Activated CD4-positive, alpha-beta T cell treated with anti-CD3 and anti-CD28 coated beads, Interleukin-2, amount 50 U/mL, for 1 hour (primary cell): ENCODE results near the gene IKBKG.
"Not testable (repeated sequence)": the region's sequence is repeated elsewhere in the genome, so short reads cannot be mapped to it uniquely, and the experiment has no call there.

Experiments used
- DNase-seq: peaks from one replicate; pipeline ENCODE4 v3.0.0-alpha.2; 2020

The IKBKG gene

GRCh38 chrX:154607976-154608375, 60.6 kb downstream of the IKBKG start:
- DNase-seq: not testable (repeated sequence)

DNA sequence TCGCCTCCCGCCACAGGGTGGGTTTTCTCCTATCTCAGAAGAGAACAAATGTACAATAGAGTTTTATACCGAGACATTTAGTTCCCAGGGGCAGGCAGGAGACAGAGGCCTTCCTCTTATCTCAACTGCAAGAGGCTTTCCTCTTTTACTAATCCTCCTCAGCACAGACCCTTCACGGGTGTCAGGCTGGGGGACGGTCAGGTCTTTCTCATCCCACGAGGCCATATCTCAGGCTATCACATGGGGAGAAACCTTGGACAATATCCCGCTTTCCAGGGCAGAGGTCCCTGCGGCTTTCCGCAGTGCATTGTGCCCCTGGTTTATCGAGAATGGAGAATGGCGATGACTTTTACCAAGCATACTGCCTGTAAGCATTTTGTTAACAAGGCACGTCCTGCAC, 61.4 kb downstream of the IKBKG start:
- DNase-seq: not testable (repeated sequence)

- DNase-seq: not testable (repeated sequence)
Measured at GRCh38 chrX:154611146-154611545, 63.7 kb downstream of the IKBKG start.

- DNase-seq: not testable (repeated sequence)
Measured at GRCh38 chrX:154613586-154613985, 66.2 kb downstream of the IKBKG start.
